Measurements from ENCODE around the gene MTG2. TPM values are rescaled to one million over a fixed set of nuclear protein-coding genes. Genes with fewer than 3 reads are reported as not detected.

The MTG2 gene
- total and polyA plus RNA-seq, 2 of the 8 experiments (the other 6 are each of a cell fraction or from before 2014, with no cell fraction given), result 14.4 to 22.8 TPM

- H3K36me3 ChIP-seq (ENCODE audit: control insufficient read depth in 2 of 4, insufficient read depth in 4 of 4, low read length in 3 of 4), result peaks cover 7 to 23% (median 14%) of the 10 kb centered on the region in 4 experiments
- H2AK5ac ChIP-seq (ENCODE audit: low read depth, low read length), result no peak overlapping the region
- no peak for TF ChIP-seq SRF (IDR thresholded peaks at IDR 0.05; ENCODE audit: low read depth, low read length)
- TF ChIP-seq TBP (IDR thresholded peaks at IDR 0.05; ENCODE audit: low read depth, low read length), result peak; percentile 35; the same call in 1 of the 2 replicates
- 0 out of 4 replicates have a peak, but pooled peaks of 1 of the 2 experiments have one; percentile 13 for TF ChIP-seq SIN3A (conservative IDR thresholded peaks at IDR 0.05 in 1 of 2, IDR thresholded peaks at IDR 0.05 in 1 of 2; ENCODE audit: low read depth in 1 of 2, low read length in 2 of 2)
- TF ChIP-seq EZH2 (IDR thresholded peaks at IDR 0.05; ENCODE audit: low read depth, low read length, severe bottlenecking), result no peak
- TF ChIP-seq ASH2L (IDR thresholded peaks at IDR 0.05; ENCODE audit: low read length), result peak; percentile 71
- TF ChIP-seq ATF2 (IDR thresholded peaks at IDR 0.05; ENCODE audit: low read length), result no peak
- 0 out of 3 replicates have a peak, but pooled peaks of 1 of the 2 experiments have one; percentile 26 for TF ChIP-seq POLR2A (IDR thresholded peaks at IDR 0.05; ENCODE audit: control extremely low read depth in 1 of 2, low read depth in 2 of 2, low read length in 2 of 2)
- peak; percentile 55 for TF ChIP-seq MAX (IDR thresholded peaks at IDR 0.05)
- TF ChIP-seq BRCA1 (IDR thresholded peaks at IDR 0.05; ENCODE audit: low read depth, low read length), result no peak
Observed at GRCh38 chr20:62143957-62144825, 38.6 kb upstream of the MTG2 start.

More at GRCh38 chr20:62143957-62144825, 38.6 kb upstream of the MTG2 start:
- Histone ChIP-seq H3K4me2 (ENCODE audit: insufficient read depth in 1 of 2, low read depth in 2 of 2, low read length in 2 of 2) (peak overlapping the region; percentile 61 to 75), H4K5ac (ENCODE audit: insufficient read length, low read depth, low read length) (no peak overlapping the region), H3K4me3 (ENCODE audit: extremely low read depth in 1 of 4, insufficient read depth in 2 of 4, low read depth in 3 of 4, low read length in 4 of 4) (peak overlapping the region; percentile 50 to 81 (median 67)), H2AFZ (ENCODE audit: low read length) (no peak overlapping the region), H3K14ac (ENCODE audit: insufficient read length) (no peak overlapping the region), H2BK20ac (ENCODE audit: low read length) (no peak overlapping the region), H2BK5ac (ENCODE audit: low read depth, low read length) (0 out of 2 replicates have a peak overlapping the region, but pooled peaks have one; percentile 69), H3K9me3 (ENCODE audit: insufficient read depth in 2 of 2, low read depth in 1 of 2, low read length in 1 of 2) (no peaks in the 10 kb centered on the region), H4K20me1 (replicated peaks in 1 of 2; ENCODE audit: control insufficient read depth in 1 of 2, insufficient read depth in 2 of 2, low read length in 2 of 2) (peaks cover 37 to 53% of the 10 kb centered on the region in 2 experiments), H4K8ac (ENCODE audit: extremely low read depth, insufficient read depth, low read length) (peak overlapping the region; percentile 91; the same call in 1 of the 2 replicates), H2BK12ac (ENCODE audit: low read depth, low read length) (no peak overlapping the region), H3K4ac (replicated peaks; ENCODE audit: insufficient read length, low read depth, low read length) (no peak overlapping the region), H3K18ac (ENCODE audit: extremely low read depth, low read length) (no peak overlapping the region), H3K23me2 (ENCODE audit: low read depth, low read length) (peaks cover 3% of the 10 kb centered on the region; the same call in 1 of the 2 replicates), H3K27ac (ENCODE audit: low read depth, low read length) (no peak overlapping the region), H2BK120ac (replicated peaks; ENCODE audit: low read depth, low read length) (no peak overlapping the region), H3K9ac (replicated peaks in 1 of 4; ENCODE audit: extremely low read depth in 1 of 4, low read depth in 3 of 4, low read length in 3 of 4) (peak overlapping the region; percentile 25 to 100 (median 84)), H3K79me1 (ENCODE audit: low read depth, low read length) (peaks cover 32% of the 10 kb centered on the region), H3K23ac (ENCODE audit: insufficient read length) (no peak overlapping the region), H3K27me3 (replicated peaks in 1 of 4; ENCODE audit: control insufficient read depth in 3 of 4, extremely low read depth in 1 of 4, insufficient read depth in 3 of 4, low read length in 3 of 4) (no peaks in the 10 kb centered on the region), H4K91ac (replicated peaks; ENCODE audit: insufficient read length, low read length) (no peak overlapping the region), H3K56ac (replicated peaks; ENCODE audit: insufficient read length, low read depth, low read length) (no peak overlapping the region), H3K79me2 (ENCODE audit: control insufficient read depth in 1 of 2, insufficient read depth in 2 of 2, low read length in 2 of 2) (peaks cover 52 to 88% of the 10 kb centered on the region in 2 experiments), H3K4me1 (replicated peaks in 1 of 4; ENCODE audit: control insufficient read depth in 3 of 4, insufficient read depth in 4 of 4, low read length in 3 of 4) (peaks cover 0 to 14% (median 8%) of the 10 kb centered on the region in 4 experiments; a peak in 6 of 7 replicates), H2BK15ac (ENCODE audit: low read length) (no peak overlapping the region)
- ChIA-PET CTCF (ENCODE audit: partially characterized antibody) (interaction anchor here (1.2 to 2.0 kb wide), 3 partner anchors 10 to 134 kb away, joined by 3 to 5 read pairs (median 3); no protein-coding TSS in a partner anchor), POLR2A (ENCODE audit: partially characterized antibody) (interaction anchor here (0.9 to 3.4 kb wide), 12 partner anchors 8 to 160 kb away, joined by 3 to 28 read pairs (median 6); partner anchors contain the start of gene LSM14B)
- no peak for DNase-seq (ENCODE audit: low read depth in 1 of 2, low spot score in 2 of 2)
- FAIRE-seq, result no peak
- 4% methylated on average over 66 of the region's 104 CpGs; no CpG with 5 or more reads in 1 of the 2 experiments for WGBS, 2 experiments (ENCODE audit: extremely low coverage in 1 of 2, insufficient coverage in 1 of 2, insufficient read length in 1 of 2, insufficient replicate concordance in 2 of 2, low coverage in 1 of 2, low lambda C conversion rate in 2 of 2, missing lambda C conversion rate in 1 of 2)
